Measurements from ENCODE around the gene SMIM31.

SMIM31 gene

DNA sequence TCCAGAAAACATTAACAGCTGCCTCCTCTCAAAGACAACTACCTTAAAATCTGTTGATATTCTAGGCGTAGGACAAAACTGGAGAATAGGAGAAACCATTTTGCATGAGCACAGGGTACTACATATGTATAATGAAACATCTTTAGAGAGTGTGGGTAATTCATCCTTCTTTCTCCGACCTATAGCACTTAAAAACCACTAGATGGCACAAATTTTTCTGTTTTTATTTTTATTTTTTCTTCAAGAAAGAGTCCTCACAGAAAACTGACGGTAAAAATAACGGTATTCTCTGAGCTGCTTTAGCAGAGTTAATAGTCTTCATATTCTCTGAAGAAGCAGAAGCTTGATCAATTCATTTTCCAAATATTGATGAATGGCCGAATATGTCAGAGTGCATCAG, 14.6 kb downstream of the SMIM31 start:
- TF ChIP-seq GATA2 (IDR thresholded peaks at IDR 0.05; ENCODE audit: low read depth, low read length): no peak
- no peak for TF ChIP-seq GATA3 (IDR thresholded peaks at IDR 0.05; ENCODE audit: low read depth, low read length)

DNA sequence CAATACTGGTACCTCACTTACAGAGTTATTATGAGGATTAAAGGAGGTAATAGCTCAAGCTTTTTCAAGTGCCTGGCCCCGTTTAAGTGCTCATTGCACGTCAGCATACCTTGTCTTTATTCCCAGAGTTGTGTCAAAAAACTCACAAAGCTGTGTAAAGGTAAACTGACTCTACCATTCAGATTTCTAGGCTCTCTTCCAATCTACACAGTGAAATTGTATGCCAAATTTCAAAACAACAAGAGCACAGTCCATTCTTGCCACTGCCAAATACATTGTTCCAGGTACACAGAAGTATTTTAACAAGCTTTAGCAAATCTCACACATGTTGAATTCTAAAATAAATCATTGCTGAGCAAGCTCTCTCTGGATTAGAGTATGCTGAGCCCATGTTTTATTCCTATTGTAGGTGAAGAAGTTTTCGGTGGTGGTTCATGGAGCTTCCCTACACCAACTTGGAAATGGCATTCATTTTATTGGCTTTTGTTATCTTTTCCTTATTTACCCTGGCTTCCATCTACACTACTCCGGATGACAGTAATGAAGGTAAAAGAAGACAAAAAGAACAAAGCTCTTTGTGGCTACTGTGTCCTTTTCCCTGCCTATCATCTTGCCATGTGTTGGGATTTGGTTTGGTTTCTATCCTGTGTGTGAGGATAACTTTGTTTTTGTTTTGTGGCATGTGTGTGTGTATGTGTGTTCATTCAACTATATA, 16.2 kb downstream of the SMIM31 start:
- no peak for TF ChIP-seq GATA3 (IDR thresholded peaks at IDR 0.05; ENCODE audit: low read depth, low read length)
- TF ChIP-seq GATA2 (IDR thresholded peaks at IDR 0.05; ENCODE audit: low read depth, low read length): no peak

DNA sequence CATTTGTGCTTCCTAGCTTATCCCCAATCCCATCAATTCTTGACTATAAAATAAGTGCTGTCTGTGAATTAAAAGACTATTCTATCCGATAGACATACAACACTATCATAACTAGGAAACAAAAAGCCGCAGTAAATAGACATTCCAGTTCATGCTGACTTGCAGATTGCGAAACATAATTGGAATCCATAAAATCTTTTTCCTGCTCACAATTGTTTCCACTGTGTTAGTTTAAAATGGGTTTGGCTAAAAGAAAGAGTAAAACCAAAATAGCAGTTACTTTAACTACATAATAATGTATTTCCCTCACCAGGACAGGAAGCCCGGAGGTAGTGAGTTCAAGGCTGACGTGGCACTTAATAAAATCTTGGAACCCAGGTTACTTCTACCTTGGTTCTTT, 17.2 kb downstream of the SMIM31 start:
- TF ChIP-seq GATA3 (IDR thresholded peaks at IDR 0.05; ENCODE audit: low read depth, low read length): no peak
- TF ChIP-seq GATA2 (IDR thresholded peaks at IDR 0.05; ENCODE audit: low read depth, low read length): no peak

DNA sequence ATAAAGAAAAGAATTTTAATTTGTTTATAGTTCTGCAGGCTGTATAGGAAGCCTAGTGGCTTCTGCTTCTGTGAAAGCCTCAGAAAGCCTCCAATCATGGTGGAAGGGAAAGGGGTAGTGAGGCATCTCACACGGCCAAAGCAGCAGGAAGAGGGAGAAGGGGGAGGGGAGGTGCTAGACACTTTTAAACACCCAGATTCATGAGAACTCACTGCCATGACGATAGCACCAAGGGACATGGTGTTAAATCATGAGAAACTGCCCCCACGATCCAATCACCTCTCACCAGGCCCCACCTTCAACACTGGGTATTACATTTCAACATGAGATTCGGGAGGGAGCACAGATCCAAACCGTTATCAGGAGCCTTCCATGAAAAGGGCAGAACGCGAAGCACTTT, 18.1 kb downstream of the SMIM31 start:
- TF ChIP-seq GATA2 (IDR thresholded peaks at IDR 0.05; ENCODE audit: low read depth, low read length) (no peak), GATA3 (IDR thresholded peaks at IDR 0.05; ENCODE audit: low read depth, low read length) (no peak)

DNA sequence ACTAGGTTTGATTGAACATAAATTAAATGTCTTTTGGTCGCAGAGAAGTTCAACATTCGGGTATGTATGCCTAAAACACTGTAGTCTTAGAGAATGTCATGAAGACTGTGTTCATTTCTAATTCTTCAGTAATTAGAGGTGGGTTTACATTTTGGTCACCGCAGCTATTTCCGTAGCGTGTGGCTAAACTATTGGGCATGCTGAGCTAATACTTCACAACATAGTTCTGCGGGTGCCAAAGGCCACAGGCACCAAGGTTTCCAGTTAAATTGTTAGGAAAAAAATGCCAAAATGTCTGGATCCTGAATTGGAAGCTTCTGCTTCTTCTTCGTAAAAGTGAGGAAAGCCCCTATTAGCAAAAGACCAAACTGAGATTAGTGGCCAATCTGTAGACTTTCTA, 25.1 kb downstream of the SMIM31 start:
- TF ChIP-seq GATA3 (IDR thresholded peaks at IDR 0.05; ENCODE audit: low read depth, low read length) (no peak), GATA2 (IDR thresholded peaks at IDR 0.05; ENCODE audit: low read depth, low read length) (no peak)

DNA sequence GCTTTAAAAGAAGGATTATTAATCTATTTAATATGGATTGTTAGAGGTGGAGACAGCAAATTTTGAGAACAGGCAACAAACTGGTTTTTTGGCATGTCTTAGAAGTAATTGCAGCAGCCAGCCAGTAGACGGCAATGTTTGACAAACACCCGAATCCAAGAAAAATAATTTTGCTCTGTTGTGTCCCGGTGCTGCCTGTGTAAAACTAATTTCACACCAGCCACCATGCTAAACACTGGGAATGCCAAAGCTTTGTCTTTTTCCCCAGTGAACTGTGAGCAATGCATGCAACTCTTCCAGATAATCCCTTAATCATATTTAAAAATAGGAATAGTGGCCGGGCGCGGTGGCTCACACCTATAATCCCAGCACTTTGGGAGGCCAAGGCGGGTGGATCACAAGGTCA, 25.9 kb downstream of the SMIM31 start:
- TF ChIP-seq GATA3 (IDR thresholded peaks at IDR 0.05; ENCODE audit: low read depth, low read length) (no peak), GATA2 (IDR thresholded peaks at IDR 0.05; ENCODE audit: low read depth, low read length) (no peak)

DNA sequence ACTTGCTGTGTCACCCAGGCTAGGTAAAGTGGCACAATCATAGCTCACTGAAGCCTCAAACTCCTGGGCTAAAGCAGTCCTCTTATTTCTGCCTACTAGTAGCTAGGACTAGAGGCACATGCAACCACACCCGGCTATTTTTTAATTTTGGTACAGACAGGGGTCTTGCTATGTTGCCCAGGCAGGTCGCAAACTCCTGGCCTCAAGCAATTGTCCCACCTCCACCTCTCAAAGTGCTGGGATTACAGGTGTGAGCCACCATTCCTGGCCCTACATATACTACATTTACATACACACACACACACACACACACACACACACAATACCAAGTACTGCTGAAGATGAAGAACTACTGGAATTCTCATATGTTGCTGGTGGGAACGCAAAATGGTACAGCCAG, 26.9 kb downstream of the SMIM31 start:
- no peak for TF ChIP-seq GATA2 (IDR thresholded peaks at IDR 0.05; ENCODE audit: low read depth, low read length)
- TF ChIP-seq GATA3 (IDR thresholded peaks at IDR 0.05; ENCODE audit: low read depth, low read length): no peak

DNA sequence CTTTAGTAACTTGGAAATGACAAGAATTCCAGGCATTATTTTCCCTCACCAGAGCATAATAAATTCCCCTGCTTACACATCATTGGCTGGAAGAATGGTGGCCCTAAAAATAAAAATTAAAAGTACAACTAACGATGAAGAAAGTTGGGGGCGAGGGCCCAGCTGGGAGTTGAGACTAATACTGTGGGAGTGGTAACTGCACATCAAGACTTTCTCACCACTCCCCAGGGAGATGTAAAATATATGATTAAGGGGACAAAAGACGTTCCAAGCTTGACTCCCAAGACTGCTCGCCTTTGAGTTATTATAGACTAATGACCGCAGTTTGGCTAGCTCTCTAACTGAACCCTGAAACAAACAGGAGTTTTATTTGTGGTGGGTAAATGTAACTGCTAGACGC, 30.0 kb downstream of the SMIM31 start:
- no peak for TF ChIP-seq GATA3 (IDR thresholded peaks at IDR 0.05; ENCODE audit: low read depth, low read length)

DNA sequence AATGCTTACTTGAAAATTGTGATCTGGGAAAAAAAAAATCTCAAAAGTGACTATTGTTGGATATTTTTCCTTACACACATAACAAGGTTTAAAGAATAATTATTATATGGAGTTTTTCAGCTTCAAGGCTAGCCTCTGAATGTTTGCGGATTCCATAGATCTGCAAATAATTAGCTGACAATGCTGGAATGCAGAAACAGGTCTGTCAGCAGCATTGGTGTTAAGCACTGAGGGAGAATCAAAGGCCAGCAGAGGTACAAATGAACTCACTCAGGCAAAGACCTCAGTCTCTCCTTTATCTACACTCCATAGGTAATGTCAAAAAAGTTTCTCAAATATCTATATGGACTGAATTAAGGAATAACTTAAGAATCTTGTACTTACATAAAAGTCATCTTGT, 35.1 kb downstream of the SMIM31 start:
- no peak for TF ChIP-seq GATA3 (IDR thresholded peaks at IDR 0.05; ENCODE audit: low read depth, low read length)
- TF ChIP-seq GATA2 (IDR thresholded peaks at IDR 0.05; ENCODE audit: low read depth, low read length): no peak

DNA sequence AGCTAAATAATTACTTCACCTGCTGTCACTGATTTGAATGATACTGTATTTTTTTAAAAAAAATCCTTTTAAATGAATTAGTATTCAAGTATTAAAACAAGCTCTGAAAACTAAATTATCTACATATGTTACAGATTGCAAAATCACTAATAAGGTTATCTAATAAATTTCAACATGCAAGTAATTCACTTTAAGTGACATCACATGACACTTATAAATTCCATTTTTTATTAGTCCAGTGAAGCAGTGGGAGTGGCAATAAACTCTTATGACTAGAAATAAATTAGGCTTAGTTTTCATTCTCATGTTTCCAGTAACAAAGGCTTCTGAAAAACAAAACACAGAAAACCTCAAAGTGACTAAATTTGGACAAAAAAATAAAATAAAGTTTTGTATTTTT, 36.3 kb downstream of the SMIM31 start:
- TF ChIP-seq GATA2 (IDR thresholded peaks at IDR 0.05; ENCODE audit: low read depth, low read length) (no peak), GATA3 (IDR thresholded peaks at IDR 0.05; ENCODE audit: low read depth, low read length) (no peak)

DNA sequence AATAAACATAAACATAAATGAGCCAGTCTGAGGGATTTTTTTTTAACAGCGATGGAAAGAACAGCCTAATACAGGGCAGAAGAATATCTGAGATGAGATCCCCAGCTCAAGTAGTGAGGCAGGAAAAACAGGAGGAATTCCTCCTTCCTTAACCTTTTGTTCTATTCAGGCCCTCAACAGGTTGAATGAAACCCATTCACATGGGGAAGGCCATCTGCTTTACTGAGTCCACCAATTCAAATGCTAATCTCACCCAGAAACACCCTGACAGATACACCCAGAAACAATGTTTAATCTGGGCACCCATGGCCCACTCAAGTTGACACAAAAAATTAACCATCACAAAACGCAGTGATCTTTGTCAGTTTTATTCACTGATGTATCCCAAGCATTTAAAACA, 45.5 kb downstream of the SMIM31 start:
- TF ChIP-seq GATA2 (IDR thresholded peaks at IDR 0.05; ENCODE audit: low read depth, low read length) (no peak), GATA3 (IDR thresholded peaks at IDR 0.05; ENCODE audit: low read depth, low read length) (no peak)

DNA sequence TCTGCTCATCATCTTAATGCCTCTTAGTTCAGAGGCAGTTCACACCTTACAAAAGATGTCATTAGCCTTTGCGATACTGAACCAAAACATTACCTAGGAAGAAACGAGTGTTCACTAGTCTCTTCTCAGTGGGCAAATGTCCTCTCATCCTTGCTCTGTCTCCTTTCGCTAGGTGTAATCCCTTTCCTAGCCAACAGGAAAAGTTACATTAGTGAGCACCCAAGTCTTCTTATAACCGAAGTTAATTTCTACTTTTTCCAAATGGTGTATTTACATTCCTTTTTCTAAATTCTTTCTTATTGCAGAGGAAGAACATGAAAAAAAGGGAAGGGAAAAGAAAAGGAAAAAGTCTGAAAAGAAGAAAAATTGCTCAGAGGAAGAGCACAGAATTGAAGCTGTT, 46.9 kb downstream of the SMIM31 start:
- TF ChIP-seq GATA3 (IDR thresholded peaks at IDR 0.05; ENCODE audit: low read depth, low read length): no peak

DNA sequence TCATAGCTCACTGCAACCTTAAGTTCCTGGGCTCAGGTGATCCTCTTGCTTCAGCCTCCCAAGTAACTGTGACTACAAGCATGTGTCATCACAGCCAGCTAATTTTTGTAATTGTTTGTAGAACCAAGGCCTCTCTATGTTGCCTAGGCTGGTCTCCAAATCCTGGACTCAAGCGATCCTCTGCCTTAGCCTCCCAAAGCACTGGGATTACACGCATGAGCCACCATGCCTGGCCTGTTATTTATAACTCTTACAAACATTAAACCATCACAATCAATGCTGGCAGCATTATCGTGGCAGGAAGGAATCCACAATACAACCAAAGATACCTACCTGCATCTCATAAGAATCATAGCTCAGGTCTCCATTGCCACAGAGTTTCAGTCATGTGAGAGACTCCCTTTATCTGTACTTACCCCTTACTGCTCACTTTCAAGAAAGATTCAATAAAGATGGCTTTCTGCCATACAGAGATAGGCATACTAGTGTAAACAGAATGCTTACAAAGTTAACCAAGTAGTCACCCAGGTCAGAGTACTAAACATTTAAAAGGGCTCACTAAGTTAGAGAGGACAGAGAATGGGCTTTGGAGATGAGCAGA, 48.5 kb downstream of the SMIM31 start:
- TF ChIP-seq GATA3 (IDR thresholded peaks at IDR 0.05; ENCODE audit: low read depth, low read length): no peak
- no peak for TF ChIP-seq GATA2 (IDR thresholded peaks at IDR 0.05; ENCODE audit: low read depth, low read length)

DNA sequence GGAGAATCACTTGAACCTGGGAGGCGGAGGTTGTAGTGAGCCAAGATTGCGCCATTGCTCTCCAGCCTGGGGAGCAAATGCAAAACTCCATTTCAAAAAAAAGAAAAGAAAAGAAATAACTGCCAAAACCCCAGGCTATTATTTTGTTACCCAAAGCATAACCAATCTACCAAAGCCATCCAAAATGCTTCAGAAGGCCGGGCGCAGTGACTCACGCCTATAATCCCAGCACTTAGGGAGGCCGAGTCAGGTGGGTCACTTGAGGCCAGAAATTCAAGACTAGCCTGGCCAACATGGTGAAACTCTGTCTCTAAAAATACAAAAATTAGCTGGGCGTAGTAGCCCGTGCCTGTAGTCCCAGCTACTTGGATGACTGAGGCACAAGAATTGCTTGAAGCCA, 49.8 kb downstream of the SMIM31 start:
- TF ChIP-seq GATA2 (IDR thresholded peaks at IDR 0.05; ENCODE audit: low read depth, low read length) (no peak), GATA3 (IDR thresholded peaks at IDR 0.05; ENCODE audit: low read depth, low read length) (no peak)

DNA sequence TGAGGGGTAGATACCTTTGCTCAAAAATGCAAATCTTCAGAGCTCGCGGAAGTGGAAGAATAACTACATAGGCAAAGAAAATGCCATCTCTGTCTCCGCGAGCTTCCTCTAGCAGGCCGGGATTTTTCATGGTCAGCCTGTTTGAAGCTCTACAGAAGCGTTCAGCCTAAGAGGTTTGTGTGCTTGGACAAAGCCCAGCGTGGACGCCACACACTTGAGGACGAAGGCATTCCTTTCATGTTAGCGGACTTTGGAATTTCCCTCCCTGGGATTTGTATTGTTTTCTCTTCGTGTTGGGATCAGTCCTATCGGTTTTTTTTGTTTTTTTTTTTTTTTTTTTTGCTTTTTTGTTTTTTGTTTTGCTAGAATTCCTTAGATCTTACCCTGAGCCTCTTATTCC, 53.7 kb downstream of the SMIM31 start:
- TF ChIP-seq GATA3 (IDR thresholded peaks at IDR 0.05; ENCODE audit: low read depth, low read length) (no peak), GATA2 (IDR thresholded peaks at IDR 0.05; ENCODE audit: low read depth, low read length) (no peak)

DNA sequence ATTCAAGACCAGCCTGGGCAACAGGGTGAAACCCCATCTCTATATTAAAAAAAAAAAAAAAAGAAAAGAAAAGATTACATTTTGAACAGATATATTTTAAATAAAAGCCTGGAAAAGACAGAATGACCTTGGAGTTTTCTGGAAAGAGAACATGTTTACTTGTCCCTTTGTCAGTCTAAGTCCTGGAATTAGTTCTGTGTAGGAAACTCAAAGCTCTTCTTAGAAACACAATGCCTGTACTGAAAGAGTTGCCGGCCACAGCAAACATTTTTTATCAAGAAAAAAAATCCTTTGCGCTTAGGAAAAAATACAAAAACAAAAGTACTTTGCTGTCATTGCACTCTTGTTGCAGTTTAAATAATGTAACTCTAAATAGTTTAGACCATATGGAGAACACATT, 59.6 kb downstream of the SMIM31 start:
- TF ChIP-seq GATA2 (IDR thresholded peaks at IDR 0.05; ENCODE audit: low read depth, low read length): no peak
- TF ChIP-seq GATA3 (IDR thresholded peaks at IDR 0.05; ENCODE audit: low read depth, low read length): no peak

All from SH-SY5Y (cell line).